H1 (cell line): ENCODE measurements around the gene SEC16A. TPM values are rescaled to one million over a fixed set of nuclear protein-coding genes. Genes with fewer than 3 reads are reported as not detected.

Source experiments
- CTCF ChIA-PET: fragments of 300-600 bp; sonication (Branson Sonifier 250); formaldehyde crosslinking; loops from one replicate; lab custom pipeline; 2021; ENCODE audit not compliant: partially characterized antibody; lab: Charles Lee
- POLR2A ChIA-PET: fragments of 300-600 bp; sonication (Branson Sonifier 250); formaldehyde crosslinking; loops from one replicate; lab custom pipeline; 2021; ENCODE audit warnings: inconsistent platforms; ENCODE audit not compliant: partially characterized antibody; lab: Charles Lee
- DNase-seq, 2 experiments: peaks; one replicate each; pipeline versions ENCODE4 v3.0.0 to v3.0.0-alpha.2; 2010 to 2022; ENCODE audit warnings: low spot score in 2 of 2, low read depth in 1 of 2, mixed read lengths in 1 of 2
- FAIRE-seq: peaks from 2 replicates; lab custom pipeline; 2011; peaks lifted over from hg19 to GRCh38; lab: Jason Lieb, UNC
- H2AFZ ChIP-seq: 2 replicates; pipeline ENCODE4 v1.8.1; 2012; ENCODE audit warnings: low read length, inconsistent platforms
- H2AK5ac ChIP-seq: 2 replicates; pipeline ENCODE4 v1.6.1; 2013; ENCODE audit warnings: low read depth, low read length
- H2BK120ac ChIP-seq: replicated peaks from 2 replicates; pipeline ENCODE3; 2013; ENCODE audit warnings: low read depth, low read length, inconsistent platforms
- H2BK12ac ChIP-seq: 2 replicates; pipeline ENCODE4 v1.6.1; 2013; ENCODE audit warnings: low read depth, low read length
- H2BK15ac ChIP-seq: 2 replicates; pipeline ENCODE4 v1.6.1; 2013; ENCODE audit warnings: low read length
- H2BK20ac ChIP-seq: 2 replicates; pipeline ENCODE4 v1.6.1; 2013; ENCODE audit warnings: low read length
- H2BK5ac ChIP-seq: 2 replicates; pipeline ENCODE4 v1.6.1; 2013; ENCODE audit warnings: low read depth, low read length
- H3K14ac ChIP-seq: 2 replicates; pipeline ENCODE4 v1.6.1; 2013; ENCODE audit warnings: inconsistent platforms; ENCODE audit not compliant: insufficient read length
- H3K18ac ChIP-seq: 2 replicates; pipeline ENCODE4 v1.6.1; 2013; ENCODE audit warnings: low read length; ENCODE audit errors: extremely low read depth
- H3K23ac ChIP-seq: 2 replicates; pipeline ENCODE4 v1.6.1; 2013; ENCODE audit warnings: inconsistent platforms; ENCODE audit not compliant: insufficient read length
- H3K23me2 ChIP-seq: 2 replicates; pipeline ENCODE4 v1.6.1; 2013; ENCODE audit warnings: low read depth, low read length
- H3K27ac ChIP-seq: 2 replicates; pipeline ENCODE4 v1.6.1; 2011; ENCODE audit warnings: low read depth, low read length, inconsistent platforms
- H3K27me3 ChIP-seq, 4 experiments: replicated peaks in 1 of 4; 1 replicate in 1 of 4; 2 replicates in 3 of 4; pipeline versions ENCODE4 v1.6.1 to v1.8.1; 2011 to 2013; ENCODE audit warnings: low read length in 3 of 4, mild to moderate bottlenecking in 3 of 4, inconsistent platforms in 2 of 4, mixed read lengths in 2 of 4, moderate library complexity in 1 of 4; ENCODE audit not compliant: control insufficient read depth in 3 of 4, insufficient read depth in 3 of 4; ENCODE audit errors: extremely low read depth in 1 of 4
- H3K36me3 ChIP-seq, 4 experiments: 2 replicates each; pipeline versions ENCODE4 v1.6.1 to v1.8.1; 2011 to 2013; ENCODE audit warnings: mild to moderate bottlenecking in 4 of 4, low read length in 3 of 4, moderate library complexity in 2 of 4, control low read depth in 1 of 4, inconsistent platforms in 1 of 4; ENCODE audit not compliant: insufficient read depth in 4 of 4, control insufficient read depth in 2 of 4
- H3K4ac ChIP-seq: replicated peaks from 2 replicates; pipeline ENCODE3; 2013; ENCODE audit warnings: low read length, low read depth, mixed read lengths, inconsistent platforms; ENCODE audit not compliant: insufficient read length
- H3K4me1 ChIP-seq, 4 experiments: replicated peaks in 1 of 4; 1 replicate in 1 of 4; 2 replicates in 3 of 4; pipeline versions ENCODE4 v1.6.1 to v1.8.1; 2011 to 2013; ENCODE audit warnings: low read length in 3 of 4, inconsistent platforms in 2 of 4, mixed read lengths in 1 of 4; ENCODE audit not compliant: insufficient read depth in 4 of 4, control insufficient read depth in 3 of 4
- H3K4me2 ChIP-seq, 2 experiments: 2 replicates each; pipeline versions ENCODE4 v1.6.1 to v1.8.1; 2011 to 2013; ENCODE audit warnings: low read depth in 2 of 2, low read length in 2 of 2, control low read depth in 1 of 2, inconsistent platforms in 1 of 2, mild to moderate bottlenecking in 1 of 2; ENCODE audit not compliant: insufficient read depth in 1 of 2
- H3K4me3 ChIP-seq, 4 experiments: fragments of 200-600, 300-600 bp in 1 of 4; sonication (generic), shearing (Covaris generic), sonication (Bioruptor Twin) in 1 of 4; 2 replicates each; pipeline versions ENCODE4 v1.5.1 to v1.8.1; 2011 to 2016; ENCODE audit warnings: low read length in 4 of 4, low read depth in 3 of 4, control low read depth in 2 of 4, inconsistent platforms in 2 of 4, mild to moderate bottlenecking in 2 of 4, mixed read lengths in 1 of 4, moderate library complexity in 1 of 4; ENCODE audit not compliant: insufficient read depth in 2 of 4; ENCODE audit errors: extremely low read depth in 1 of 4
- H3K56ac ChIP-seq: replicated peaks from 2 replicates; pipeline ENCODE3; 2013; ENCODE audit warnings: low read depth, mild to moderate bottlenecking, mixed read lengths, low read length, inconsistent platforms; ENCODE audit not compliant: insufficient read length
- H3K79me1 ChIP-seq: 2 replicates; pipeline ENCODE4 v1.6.1; 2013; ENCODE audit warnings: low read depth, low read length, control low read depth
- H3K79me2 ChIP-seq, 2 experiments: 2 replicates each; pipeline versions ENCODE4 v1.6.1 to v1.8.1; 2012 to 2013; ENCODE audit warnings: low read length in 2 of 2, mild to moderate bottlenecking in 2 of 2, inconsistent platforms in 1 of 2; ENCODE audit not compliant: insufficient read depth in 2 of 2, control insufficient read depth in 1 of 2
- H3K9ac ChIP-seq, 4 experiments: replicated peaks in 1 of 4; 1 replicate in 1 of 4; 2 replicates in 3 of 4; pipeline versions ENCODE4 v1.6.1 to v1.8.1; 2011 to 2013; ENCODE audit warnings: low read depth in 3 of 4, low read length in 3 of 4, control low read depth in 2 of 4, mild to moderate bottlenecking in 2 of 4, moderate library complexity in 2 of 4, inconsistent platforms in 1 of 4; ENCODE audit errors: extremely low read depth in 1 of 4
- H3K9me3 ChIP-seq, 2 experiments: 2 replicates each; pipeline versions ENCODE4 v1.6.1 to v1.8.1; 2012 to 2013; ENCODE audit warnings: mild to moderate bottlenecking in 2 of 2, moderate library complexity in 2 of 2, control low read depth in 1 of 2, inconsistent platforms in 1 of 2, low read depth in 1 of 2, low read length in 1 of 2, mixed read lengths in 1 of 2; ENCODE audit not compliant: insufficient read depth in 2 of 2
- H4K20me1 ChIP-seq, 2 experiments: replicated peaks in 1 of 2; 2 replicates each; pipeline versions ENCODE3 to v1.8.1; 2011 to 2013; ENCODE audit warnings: inconsistent platforms in 2 of 2, low read length in 2 of 2, mild to moderate bottlenecking in 1 of 2; ENCODE audit not compliant: insufficient read depth in 2 of 2, control insufficient read depth in 1 of 2
- H4K5ac ChIP-seq: 2 replicates; pipeline ENCODE4 v1.6.1; 2013; ENCODE audit warnings: low read length, low read depth, mixed read lengths, inconsistent platforms; ENCODE audit not compliant: insufficient read length
- H4K8ac ChIP-seq: 2 replicates; pipeline ENCODE4 v1.8.0; 2013; ENCODE audit warnings: mild to moderate bottlenecking, moderate library complexity, low read length, inconsistent platforms; ENCODE audit not compliant: insufficient read depth; ENCODE audit errors: extremely low read depth
- H4K91ac ChIP-seq: replicated peaks from 2 replicates; pipeline ENCODE3; 2013; ENCODE audit warnings: low read length, mixed read lengths, inconsistent platforms; ENCODE audit not compliant: insufficient read length
- ATF2 ChIP-seq: IDR thresholded peaks from 2 replicates; pipeline ENCODE4 v1.6.1; 2012; ENCODE audit warnings: low read length, inconsistent platforms
- CEBPB ChIP-seq: IDR thresholded peaks from 2 replicates; pipeline ENCODE4 v1.6.1; 2012; ENCODE audit warnings: low read depth, low read length
- EP300 ChIP-seq, 2 experiments: IDR thresholded peaks; 1 replicate in 1 of 2; 2 replicates in 1 of 2; pipeline ENCODE4 v1.6.1; 2011 to 2012; ENCODE audit warnings: low read depth in 2 of 2, low read length in 2 of 2, mild to moderate bottlenecking in 2 of 2, borderline replicate concordance in 1 of 2, inconsistent platforms in 1 of 2, moderate library complexity in 1 of 2
- HDAC6 ChIP-seq: IDR thresholded peaks from one replicate; pipeline ENCODE4 v1.7.1; 2012; ENCODE audit warnings: low read depth, mild to moderate bottlenecking, inconsistent platforms, low read length, moderate library complexity
- RBBP5 ChIP-seq: IDR thresholded peaks from 2 replicates; pipeline ENCODE4 v1.7.1; 2012; ENCODE audit warnings: low read depth, mild to moderate bottlenecking, inconsistent platforms, low read length, moderate library complexity, borderline replicate concordance
- SIN3A ChIP-seq, 2 experiments: IDR thresholded peaks in 1 of 2; conservative IDR thresholded peaks in 1 of 2; 2 replicates each; pipeline ENCODE4 v1.6.1; 2011 to 2012; ENCODE audit warnings: low read length in 2 of 2, improper control_type of control experiment in 1 of 2, low read depth in 1 of 2, mild to moderate bottlenecking in 1 of 2
- SIRT6 ChIP-seq: IDR thresholded peaks from one replicate; pipeline ENCODE4 v1.7.1; 2012; ENCODE audit warnings: low read length, inconsistent platforms
- SUZ12 ChIP-seq: fragments of 200-600 bp; sonication (generic); IDR thresholded peaks from 2 replicates; pipeline ENCODE4 v1.6.1; 2012; ENCODE audit warnings: mild to moderate bottlenecking, inconsistent platforms, low read length, moderate library complexity, mixed read lengths
- TAF1 ChIP-seq: IDR thresholded peaks from 2 replicates; pipeline ENCODE4 v1.6.1; 2011; ENCODE audit warnings: mild to moderate bottlenecking, low read depth, low read length
- TCF12 ChIP-seq: IDR thresholded peaks from 2 replicates; pipeline ENCODE4 v1.6.1; 2011; ENCODE audit warnings: low read depth, mild to moderate bottlenecking, low read length
- WGBS, 2 experiments: shearing (Covaris generic) in 1 of 2; methylation state at CpG; one replicate each; pipeline versions ENCODE4 v1.1.6 to v1.1.7; 2013 to 2015; ENCODE audit warnings: low lambda C conversion rate in 2 of 2, mixed read lengths in 2 of 2, inconsistent platforms in 1 of 2, low coverage in 1 of 2, missing lambda C conversion rate in 1 of 2; ENCODE audit not compliant: insufficient replicate concordance in 2 of 2, insufficient coverage in 1 of 2, insufficient read length in 1 of 2; ENCODE audit errors: extremely low coverage in 1 of 2, missing lambda C conversion rate in 1 of 2; 5-methylcytosine and 5-hydroxymethylcytosine counted together
- polyA plus RNA-seq, 7 experiments: library from polyadenylated mRNA; depleted of rRNA in 3 of 7; stranded (reverse) in 5 of 7; unstranded in 2 of 7; fragments of >200 nt in 5 of 7; fragments of 200-250 nt in 2 of 7; gene quantifications; 1 replicate in 5 of 7; 2 replicates in 1 of 7; 4 replicates in 1 of 7; pipeline versions ENCODE4 v1.2.1 to v1.2.3, GENCODE V29; 2011 to 2013; ENCODE audit warnings: missing spikeins in 2 of 7, mixed read lengths in 2 of 7
- total RNA-seq: library from RNA; stranded (reverse); fragmentation: NEBNext Ultra II Directional; extraction: Animal tissue kit (Norgen Biotek cat#: 25700); gene quantifications from 2 replicates; pipeline ENCODE4 v1.2.1, GENCODE V29; 2021

Gene SEC16A
- total and polyA plus RNA-seq, 2 of the 8 experiments (the other 6 are each of a cell fraction or from before 2014, with no cell fraction given), result 21.6 to 49.0 TPM

DNA sequence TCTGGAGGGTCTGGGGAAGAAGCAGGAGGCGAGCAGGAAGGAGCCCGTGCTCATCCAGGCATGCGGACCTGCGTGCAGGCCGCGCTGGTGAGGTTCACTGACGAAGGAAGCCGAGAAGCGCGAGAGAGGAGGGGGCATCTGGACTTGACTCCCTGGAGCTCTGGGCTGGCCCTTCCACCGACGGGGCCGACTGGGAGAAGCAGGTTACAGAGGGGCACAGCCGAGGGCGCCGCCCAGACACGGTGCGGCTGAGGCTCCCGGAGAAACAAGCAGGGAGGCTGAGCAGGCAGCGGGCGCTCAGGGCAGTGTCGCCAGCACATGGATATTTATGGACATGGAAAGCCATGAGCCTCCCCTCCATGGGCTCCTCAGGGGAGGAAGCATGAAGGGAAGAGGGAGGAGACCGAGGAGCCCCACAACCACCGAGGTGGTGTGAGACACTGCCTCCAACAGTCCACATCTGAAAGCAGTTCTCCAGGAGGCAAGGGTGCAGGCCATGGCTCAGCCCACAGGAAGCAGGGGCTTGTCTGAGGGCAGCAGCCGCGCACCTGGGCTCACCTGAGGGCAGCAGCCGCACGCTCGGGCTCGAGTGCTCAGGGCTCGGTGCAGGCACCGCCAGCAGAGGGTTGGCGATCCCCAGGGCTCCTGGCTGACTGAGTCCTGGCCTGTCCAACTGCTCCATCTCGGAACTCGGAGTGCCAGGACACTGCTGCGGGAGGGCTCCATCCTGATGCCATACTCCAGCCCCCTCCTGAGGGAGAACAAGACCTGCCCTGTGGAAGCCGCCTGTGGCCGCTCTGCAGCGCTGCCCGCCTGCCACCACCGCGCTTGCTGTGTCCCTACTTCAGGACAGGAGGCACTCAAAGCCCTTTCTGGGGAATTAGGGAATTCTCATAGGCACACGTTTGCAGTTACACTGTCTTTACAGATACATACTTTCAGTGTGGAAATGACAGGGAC lies 27.5 kb downstream of the SEC16A start:
- Histone ChIP-seq H3K18ac (no peak overlapping the region), H3K56ac (no peak overlapping the region), H4K20me1 (peaks cover 6 to 22% of the 10 kb centered on the region in 2 experiments), H3K9me3 (no peaks in the 10 kb centered on the region), H2BK120ac (no peak overlapping the region), H3K4ac (no peak overlapping the region), H3K79me2 (no peaks in the 10 kb centered on the region), H2BK20ac (no peak overlapping the region), H3K4me1 (no peaks in the 10 kb centered on the region), H3K36me3 (peaks cover 29 to 63% (median 62%) of the 10 kb centered on the region in 4 experiments), H2AK5ac (no peak overlapping the region), H2BK15ac (no peak overlapping the region), H3K4me2 (no peak overlapping the region), H4K91ac (no peak overlapping the region), H3K4me3 (no peak overlapping the region), H3K14ac (no peak overlapping the region), H4K5ac (no peak overlapping the region), H4K8ac (no peak overlapping the region; the same call in 1 of the 2 replicates), H3K79me1 (no peaks in the 10 kb centered on the region), H2BK5ac (no peak overlapping the region), H3K27me3 (no peaks in the 10 kb centered on the region), H3K23me2 (no peaks in the 10 kb centered on the region), H2BK12ac (no peak overlapping the region), H3K9ac (no peak overlapping the region), H2AFZ (no peak overlapping the region), H3K27ac (no peak overlapping the region), H3K23ac (no peak overlapping the region)
- WGBS, 2 experiments, result 91% methylated on average over 43 of the region's 43 CpGs; no CpG with 5 or more reads in 1 of the 2 experiments
- DNase-seq (no peak), FAIRE-seq (no peak)
- POLR2A ChIA-PET, result interaction anchor here (0.7 to 2.1 kb wide), 4 partner anchors 10 to 14 kb away, joined by 3 to 10 read pairs (median 4); no protein-coding TSS in a partner anchor
- CTCF ChIA-PET, result no interaction called here
- TF ChIP-seq ATF2, result no peak
- TF ChIP-seq CEBPB, result no peak
- TF ChIP-seq SUZ12, result no peak
- TF ChIP-seq TAF1, result no peak
- TF ChIP-seq SIN3A (conservative IDR thresholded peaks at IDR 0.05 in 1 of 2, IDR thresholded peaks at IDR 0.05 in 1 of 2; ENCODE audit: low read depth in 1 of 2, low read length in 2 of 2), result no peak
- TF ChIP-seq EP300 (IDR thresholded peaks at IDR 0.05; ENCODE audit: borderline replicate concordance in 1 of 2, low read depth in 2 of 2, low read length in 2 of 2), result no peak
- TF ChIP-seq HDAC6, result no peak
- TF ChIP-seq TCF12, result no peak
- TF ChIP-seq RBBP5, result no peak
- TF ChIP-seq SIRT6, result no peak
